Glutamatergic neuron (in vitro differentiated cells): ENCODE results near the gene FALEC. TPM values are rescaled to one million over a fixed set of nuclear protein-coding genes. Genes with fewer than 3 reads are reported as not detected.

Source experiments
- DNase-seq: peaks from one replicate; pipeline ENCODE4 v3.0.0; 2022
- H3K27ac Mint-ChIP-seq: one replicate; pipeline ENCODE4 v1.8.0; 2020; ENCODE audit warnings: mild to moderate bottlenecking, mixed read lengths, inconsistent platforms; ENCODE audit not compliant: unreplicated experiment
- H3K27me3 Mint-ChIP-seq: one replicate; pipeline ENCODE4 v1.8.0; 2020; ENCODE audit warnings: mild to moderate bottlenecking, moderate library complexity, mixed read lengths, inconsistent platforms; ENCODE audit not compliant: unreplicated experiment
- H3K36me3 Mint-ChIP-seq: one replicate; pipeline ENCODE4 v1.8.0; 2020; ENCODE audit warnings: mild to moderate bottlenecking, mixed read lengths, inconsistent platforms; ENCODE audit not compliant: unreplicated experiment
- H3K4me1 Mint-ChIP-seq: one replicate; pipeline ENCODE4 v1.8.0; 2020; ENCODE audit warnings: mild to moderate bottlenecking, low read depth, mixed read lengths, inconsistent platforms; ENCODE audit not compliant: unreplicated experiment
- H3K4me3 Mint-ChIP-seq: one replicate; pipeline ENCODE4 v1.8.0; 2020; ENCODE audit warnings: mild to moderate bottlenecking, mixed read lengths, inconsistent platforms; ENCODE audit not compliant: unreplicated experiment
- H3K9me3 Mint-ChIP-seq: one replicate; pipeline ENCODE4 v1.8.0; 2020; ENCODE audit warnings: mild to moderate bottlenecking, moderate library complexity, mixed read lengths, inconsistent platforms; ENCODE audit not compliant: unreplicated experiment
- CTCF ChIP-seq: fragments of 200-600 bp; sonication (generic); IDR thresholded peaks from one replicate; pipeline ENCODE4 v1.5.0; 2021; ENCODE audit not compliant: partially characterized antibody, unreplicated experiment
- total RNA-seq: library from RNA; stranded (reverse); fragmentation: NEBNext Ultra II Directional; extraction: Animal tissue kit (Norgen Biotek cat#: 25700); gene quantifications from one replicate; pipeline ENCODE4 v1.2.1, GENCODE V29; 2021; ENCODE audit not compliant: unreplicated experiment

The FALEC gene
- total RNA-seq, 1 donor from 2014 or later = not detected

DNA sequence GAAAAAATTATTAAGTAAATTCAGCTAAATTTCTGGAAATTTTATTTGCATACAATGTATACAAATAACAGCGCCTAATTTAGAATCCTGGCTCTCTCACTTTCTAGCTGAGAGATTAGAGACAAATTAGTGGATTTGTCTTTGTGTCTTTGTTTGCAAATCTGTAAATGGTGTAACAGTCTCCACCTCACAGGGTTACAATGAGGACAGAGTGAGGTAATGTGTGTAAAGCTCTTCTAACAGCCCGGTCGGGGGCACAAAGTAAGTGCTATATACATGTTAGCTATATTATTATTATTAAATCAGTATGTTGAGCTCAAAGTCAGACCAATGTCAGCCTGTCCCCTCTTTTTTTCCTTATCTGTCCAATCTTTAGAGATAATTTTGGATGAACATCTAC is 28.7 kb downstream of the FALEC start:
- DNase-seq = no peak
- Mint-ChIP-seq H3K4me3 (no peak overlapping the region), H3K4me1 (no peaks in the 10 kb centered on the region), H3K9me3 (peaks cover 5% of the 10 kb centered on the region), H3K27ac (no peak overlapping the region), H3K36me3 (no peaks in the 10 kb centered on the region), H3K27me3 (peaks cover 5% of the 10 kb centered on the region)
- TF ChIP-seq CTCF = no peak

GRCh38 chr1:150545486-150546032 is 30.0 kb downstream of the FALEC start:
- Mint-ChIP-seq H3K4me3 (no peak overlapping the region), H3K27me3 (peaks cover 9% of the 10 kb centered on the region), H3K27ac (no peak overlapping the region), H3K36me3 (no peaks in the 10 kb centered on the region), H3K9me3 (peaks cover 5% of the 10 kb centered on the region), H3K4me1 (no peaks in the 10 kb centered on the region)
- no peak for TF ChIP-seq CTCF
- no peak for DNase-seq

DNA sequence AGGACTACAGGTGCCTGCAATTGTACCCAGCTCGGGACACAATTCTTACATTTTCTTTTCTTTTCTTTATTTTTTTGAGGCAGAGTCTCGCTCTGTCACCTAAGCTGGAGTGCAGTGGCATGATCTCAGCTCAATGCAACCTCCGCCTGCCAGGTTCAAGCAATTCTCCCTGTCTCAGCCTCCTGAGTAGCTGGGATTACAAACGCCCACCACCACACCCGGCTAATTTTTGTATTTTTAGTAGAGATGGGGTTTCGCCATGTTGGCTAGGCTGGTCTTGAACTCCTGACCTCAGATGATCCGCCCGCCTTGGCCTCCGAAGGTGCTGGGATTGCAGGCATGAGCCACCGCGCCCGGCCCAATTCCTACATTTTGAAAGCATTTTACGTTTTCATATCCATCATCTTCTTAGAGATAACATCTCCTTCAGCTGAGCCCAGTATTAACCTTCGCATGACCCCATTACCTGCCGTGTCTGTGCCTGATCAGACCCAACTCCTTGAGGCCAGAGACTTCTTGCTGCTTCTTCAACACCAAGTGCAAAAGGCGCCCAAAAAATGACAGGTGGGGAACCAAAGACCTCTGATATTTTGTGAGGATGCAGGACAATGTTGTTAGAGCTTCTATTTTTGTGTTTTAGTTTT is 30.9 kb downstream of the FALEC start:
- Mint-ChIP-seq H3K4me3 (no peak overlapping the region), H3K36me3 (no peaks in the 10 kb centered on the region), H3K9me3 (peaks cover 5% of the 10 kb centered on the region), H3K27ac (no peak overlapping the region), H3K27me3 (peaks cover 10% of the 10 kb centered on the region), H3K4me1 (no peaks in the 10 kb centered on the region)
- no peak for DNase-seq
- TF ChIP-seq CTCF = no peak

DNA sequence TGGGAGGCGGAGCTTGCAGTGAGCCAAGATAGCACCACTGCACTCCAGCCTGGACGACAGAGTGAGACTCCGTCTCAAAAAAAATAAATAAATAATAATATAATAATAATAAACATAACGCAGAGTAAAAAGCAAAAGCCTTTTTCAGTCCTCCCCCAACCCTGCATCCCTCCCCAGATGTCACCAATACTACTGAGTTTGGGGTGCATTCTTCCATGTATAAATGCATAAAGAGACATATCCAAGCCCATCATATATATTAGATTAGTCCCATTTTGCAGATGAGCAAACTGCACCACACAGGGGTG is 32.7 kb downstream of the FALEC start:
- Mint-ChIP-seq H3K36me3 (no peaks in the 10 kb centered on the region), H3K9me3 (peaks cover 3% of the 10 kb centered on the region), H3K27ac (no peak overlapping the region), H3K4me1 (no peaks in the 10 kb centered on the region), H3K27me3 (peaks cover 10% of the 10 kb centered on the region), H3K4me3 (peak overlapping the region; percentile 85)
- DNase-seq = no peak
- no peak for TF ChIP-seq CTCF

- peak; percentile 67 for DNase-seq
- Mint-ChIP-seq H3K27ac (no peak within 1 kb of the TSS), H3K36me3 (no peaks in the 10 kb centered on the region), H3K4me1 (no peaks in the 10 kb centered on the region), H3K27me3 (peaks cover 10% of the 10 kb centered on the region), H3K4me3 (peak within 1 kb of the TSS; percentile 85), H3K9me3 (peaks cover 3% of the 10 kb centered on the region)
- no peak for TF ChIP-seq CTCF
Observed at GRCh38 chr1:150548632-150549495, 33.3 kb downstream of the FALEC start, which contains the start of gene ADAMTSL4. TSS of gene ADAMTSL4 (plus strand) at chr1:150549408. CDS start at chr1:150552289, 2,881 bp downstream.
